ENCODE data around the gene RWDD2A.

RWDD2A gene

DNA sequence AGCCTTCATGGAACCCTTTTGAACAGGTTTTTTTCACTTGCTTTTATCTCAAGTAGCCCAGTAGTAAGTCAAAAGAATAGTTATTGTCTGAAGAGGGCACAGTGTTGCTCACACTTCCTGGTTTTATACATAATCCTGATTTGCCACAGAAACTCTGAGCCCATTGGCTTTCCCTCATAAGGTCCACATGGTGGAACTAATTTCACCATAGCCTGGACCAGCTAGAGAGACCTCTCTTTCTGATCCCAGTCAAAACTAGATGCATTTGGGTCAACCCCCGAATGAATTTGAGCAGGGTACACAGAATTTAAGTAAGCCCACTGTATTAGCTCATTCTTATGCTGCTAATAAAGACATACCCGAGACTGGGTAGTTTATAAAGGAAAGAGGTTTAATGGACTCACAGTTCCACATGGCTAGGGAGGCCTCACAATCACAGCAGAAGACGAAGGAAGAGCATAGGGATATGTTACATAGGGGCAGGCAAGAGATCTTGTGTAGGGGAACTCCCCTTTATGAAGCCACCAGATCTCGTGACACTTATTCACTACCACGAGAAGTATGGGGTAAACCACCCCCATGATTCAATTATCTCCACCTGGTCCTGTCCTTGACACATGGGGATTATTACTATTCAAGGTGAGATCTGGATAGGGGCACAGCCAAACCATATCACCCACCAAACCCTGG is 6.2 kb downstream of the RWDD2A start:
- no peak for DNase-seq

DNA sequence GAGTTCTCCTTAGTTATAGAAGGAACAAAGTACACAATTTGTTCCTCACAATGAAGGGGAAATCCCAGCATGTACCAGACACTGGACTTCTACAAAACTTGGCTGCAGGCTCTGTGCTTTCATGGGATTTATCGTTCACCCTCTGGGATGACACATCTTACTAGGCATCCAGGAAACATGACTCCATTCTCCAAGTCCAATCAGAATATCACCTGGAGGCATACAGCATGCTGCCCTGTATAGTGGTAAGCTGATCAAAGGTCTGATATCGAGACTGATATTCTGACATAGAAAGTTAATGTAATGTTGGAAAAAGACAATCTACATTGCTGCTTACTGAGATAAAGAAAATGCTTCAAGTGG is 6.7 kb downstream of the RWDD2A start:
- DNase-seq: no peak

DNA sequence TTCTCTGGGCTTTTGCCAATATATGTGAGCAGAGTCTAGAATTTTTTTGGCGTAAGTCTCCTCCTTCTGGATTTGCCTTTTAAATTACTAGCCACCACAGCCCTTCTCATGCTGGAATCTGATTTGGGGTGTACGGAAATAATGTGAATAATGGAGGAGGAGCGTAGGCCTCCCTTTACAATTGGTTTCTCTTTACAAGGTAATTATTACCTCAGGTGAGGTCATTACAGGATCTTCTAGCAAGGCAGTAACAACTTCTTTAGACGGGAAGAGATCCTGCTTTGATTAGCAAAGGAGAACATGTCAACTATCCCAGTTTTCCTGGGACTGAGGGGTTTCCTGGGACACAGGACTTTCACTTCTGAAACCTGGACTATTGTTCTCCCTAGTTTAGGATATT is 8.9 kb downstream of the RWDD2A start:
- no peak for DNase-seq

DNA sequence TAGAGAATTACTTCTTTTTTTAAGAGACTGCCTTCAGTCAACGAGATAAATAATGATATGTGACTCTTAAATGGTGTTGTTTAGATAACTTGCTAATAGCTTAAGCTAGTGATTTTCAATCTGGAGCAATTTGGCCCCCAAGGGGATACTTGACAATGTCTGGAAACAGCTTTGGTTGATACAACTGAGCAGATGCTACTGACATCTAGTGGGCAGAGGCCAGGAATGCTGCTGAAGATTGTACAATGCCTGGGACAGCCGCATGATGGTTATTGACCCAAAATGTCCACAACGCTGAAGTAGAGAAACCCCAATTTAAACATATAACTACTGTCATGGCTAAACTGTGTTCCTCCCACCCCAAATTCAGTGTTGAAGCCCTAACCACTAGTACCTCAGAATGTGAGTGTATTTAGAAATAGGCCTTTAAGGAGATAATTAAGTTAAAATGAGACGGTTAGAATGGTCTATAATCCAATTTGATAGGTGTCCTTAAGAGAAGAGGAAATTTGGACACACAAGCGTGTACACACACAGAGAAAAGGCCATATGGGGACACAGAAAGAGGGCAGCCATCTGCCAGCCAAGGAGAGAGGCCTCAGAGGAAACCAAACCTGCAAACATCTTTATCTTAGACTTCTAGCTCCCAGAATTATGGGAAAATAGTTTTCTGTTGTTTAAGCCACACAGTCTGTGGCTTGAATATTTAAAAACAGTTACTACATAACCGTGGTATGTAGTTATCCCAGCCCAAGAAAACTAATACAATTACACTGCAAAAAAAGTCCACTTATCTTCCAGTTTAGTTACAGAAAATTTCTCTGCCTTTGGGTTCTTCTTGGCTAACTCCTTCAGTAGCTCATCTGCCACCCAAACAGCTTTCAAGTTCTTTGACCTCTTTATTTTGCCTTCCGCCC is 22.2 kb downstream of the RWDD2A start:
- peak; percentile 69 for DNase-seq

DNA sequence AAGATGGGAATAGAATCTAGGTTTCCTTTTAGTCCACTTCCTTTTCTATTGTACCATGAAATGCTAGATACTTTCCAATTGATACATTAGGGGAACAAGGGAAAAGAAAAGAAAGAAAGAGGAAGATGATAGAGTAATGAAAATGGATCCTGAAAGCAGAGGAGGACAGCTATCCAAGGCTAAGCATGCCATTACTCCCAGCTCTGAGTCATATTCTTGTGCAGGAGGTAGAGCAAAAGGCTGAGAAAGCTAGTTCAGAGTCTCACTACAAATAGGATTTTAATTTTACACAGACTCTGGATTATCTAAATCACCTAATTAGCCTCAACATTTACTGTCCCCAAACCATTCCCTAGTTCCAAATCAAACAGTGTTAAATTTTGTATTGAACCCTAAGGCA is 23.6 kb downstream of the RWDD2A start:
- DNase-seq: no peak

DNA sequence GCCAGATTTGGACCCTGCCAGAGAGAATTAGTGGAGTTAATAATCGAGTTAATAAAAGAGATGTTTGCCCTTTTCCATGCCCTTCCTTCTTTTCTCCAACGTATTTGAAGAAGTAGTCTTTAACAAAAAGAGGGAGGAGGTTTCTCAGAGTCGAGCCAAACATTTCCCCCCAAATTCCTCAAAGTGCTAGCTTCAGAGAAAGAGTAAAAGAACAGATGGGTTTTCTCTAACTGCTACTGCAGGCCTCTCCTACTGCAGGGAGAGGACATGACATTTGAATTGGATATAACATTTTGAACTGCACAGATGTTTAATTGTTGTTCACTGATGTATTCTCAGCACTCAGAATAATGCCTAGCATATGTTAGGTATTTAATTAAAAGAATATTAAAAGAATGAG is 25.5 kb downstream of the RWDD2A start:
- peak; percentile 16 for DNase-seq

DNA sequence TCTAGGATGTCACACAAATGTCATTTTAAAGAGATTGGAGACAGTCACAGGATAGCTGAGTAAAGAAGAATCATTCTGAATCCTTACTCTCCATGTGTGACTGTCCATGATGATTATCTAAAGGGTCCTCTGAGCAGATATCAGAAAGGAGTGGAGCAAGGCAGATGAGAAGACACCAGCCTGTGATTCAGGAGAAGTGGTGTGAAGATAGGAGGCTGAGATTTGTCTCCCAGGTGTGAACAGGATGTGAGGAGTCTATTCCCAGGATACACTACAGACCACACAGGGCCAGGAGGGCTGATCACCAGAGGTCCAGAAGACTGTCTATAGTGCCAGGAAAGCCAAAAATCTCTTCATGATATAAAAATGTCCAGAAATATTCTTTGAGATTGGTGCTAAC is 27.0 kb downstream of the RWDD2A start:
- no peak for DNase-seq

DNA sequence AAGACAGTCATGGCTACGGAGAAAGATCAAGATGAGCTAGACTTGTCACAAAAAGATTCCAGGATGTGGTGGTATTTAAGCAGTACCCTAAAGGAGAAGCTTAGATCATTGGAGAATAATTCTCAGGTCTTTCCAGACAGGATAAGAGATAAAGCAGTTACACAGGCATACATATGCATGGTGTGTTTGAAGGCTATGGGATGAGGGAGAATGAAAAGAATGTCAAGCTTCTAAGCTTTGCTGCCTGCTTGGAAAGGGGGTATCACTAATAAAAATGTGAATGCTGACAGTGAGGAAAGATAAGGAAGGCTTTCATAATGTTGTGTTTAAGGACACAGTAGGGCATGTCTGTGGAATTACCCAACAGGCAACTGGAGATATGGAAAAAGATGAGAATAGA is 28.1 kb downstream of the RWDD2A start:
- DNase-seq: no peak

DNA sequence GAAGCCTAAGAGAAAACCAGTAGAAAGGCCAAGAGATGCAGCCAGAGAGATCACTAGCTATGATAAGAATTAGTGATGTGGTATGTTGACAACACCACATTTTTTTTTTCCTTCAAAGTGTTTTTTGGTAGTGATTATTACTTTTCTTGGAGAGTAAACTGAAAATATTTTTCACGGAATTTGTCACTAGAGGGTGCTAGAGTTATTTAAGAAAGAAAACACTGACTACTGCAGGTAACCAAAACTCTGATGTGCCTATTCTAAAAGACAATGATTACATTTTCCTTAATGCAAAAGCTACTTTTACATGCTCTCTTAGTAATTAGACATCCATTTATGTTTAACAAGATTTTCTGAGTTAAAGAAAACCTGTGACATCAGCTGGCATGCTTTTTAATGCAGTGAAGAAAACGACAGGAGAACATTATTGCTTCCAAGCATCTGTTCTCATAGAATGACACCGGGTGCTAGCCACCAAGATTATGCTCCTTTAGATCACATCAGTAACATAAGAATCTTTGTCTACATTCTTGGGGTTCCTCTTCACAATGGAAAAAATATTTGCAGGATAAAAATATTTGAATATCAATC is 28.8 kb downstream of the RWDD2A start:
- DNase-seq: peak; percentile 38

DNA sequence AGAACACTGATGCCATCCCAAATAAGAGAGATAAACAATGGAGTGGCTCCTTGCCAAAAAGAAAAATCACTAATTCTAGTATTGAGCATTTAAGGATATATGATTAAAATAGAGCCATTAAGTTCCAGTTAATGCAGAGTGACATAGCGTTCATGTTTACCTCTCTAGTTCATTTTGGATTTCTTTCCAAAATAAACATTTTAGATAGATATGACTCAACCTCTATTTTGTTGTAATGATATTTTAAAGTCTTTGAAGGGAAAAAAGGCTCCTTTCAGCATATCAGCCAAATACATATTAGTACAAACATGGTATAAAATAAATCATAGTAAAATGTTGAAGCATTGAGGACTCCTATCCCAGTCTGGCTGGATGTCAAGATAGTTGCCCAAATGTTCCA is 33.4 kb downstream of the RWDD2A start:
- DNase-seq: no peak

DNA sequence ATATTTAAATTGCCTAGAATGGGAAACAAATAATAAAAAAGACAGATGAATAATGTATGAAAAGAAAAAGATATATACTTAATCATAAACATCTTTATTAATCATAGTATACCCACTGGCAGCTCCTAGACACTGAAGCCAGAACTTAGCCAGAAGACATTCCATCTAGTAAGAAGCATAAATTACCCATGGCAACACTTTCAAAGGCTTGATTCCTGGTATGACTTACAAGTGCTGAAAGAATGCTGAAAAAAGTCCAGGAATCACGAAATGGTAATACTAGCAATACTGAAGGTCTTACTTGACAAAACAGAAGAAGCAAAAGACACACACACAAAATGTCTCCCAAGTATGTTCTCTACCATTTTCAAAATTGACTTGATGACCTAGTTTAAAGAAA is 38.0 kb downstream of the RWDD2A start:
- no peak for DNase-seq

DNA sequence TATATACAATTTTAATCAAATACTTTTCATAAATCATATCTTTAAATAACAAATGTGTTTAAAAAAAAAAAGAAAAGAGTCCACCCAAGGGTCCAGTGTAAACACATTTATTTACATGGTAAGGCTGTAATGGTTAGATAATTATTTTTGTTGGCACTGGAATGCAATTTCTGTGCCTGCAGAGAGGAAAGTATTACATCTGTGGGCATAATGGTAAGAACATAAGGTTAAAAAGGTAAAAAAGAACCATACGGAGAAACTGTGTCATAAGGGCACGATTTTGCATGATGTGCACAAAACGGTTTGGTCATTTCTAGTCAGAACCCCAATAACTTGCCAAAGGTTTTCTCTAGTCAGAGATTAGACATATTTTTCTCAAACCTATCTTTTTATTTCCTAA is 54.3 kb downstream of the RWDD2A start:
- DNase-seq: no peak

Measured in NCI-H1694 treated with DMSO at 0.1 percent for 48 hours (cell line).